Activated CD8-positive, alpha-beta T cell treated with anti-CD3 and anti-CD28 coated beads for 36 hours (primary cell): Measurements from ENCODE around the gene PSMG3. TPM values are rescaled to one million over a fixed set of nuclear protein-coding genes. Genes with fewer than 3 reads are reported as not detected.
"Not testable (repeated sequence)": the region's sequence is repeated elsewhere in the genome, so short reads cannot be mapped to it uniquely, and the experiment has no call there.

Source experiments
- ATAC-seq: fragments of 200-7000 bp; cut with Tn5 transposase; one replicate; pipeline ENCODE4 v1.10.0; 2021; ENCODE audit warnings: mild to moderate bottlenecking, moderate library complexity
- CTCF ChIA-PET: fragments of 350-600 bp; sonication (Branson Sonifier 250); formaldehyde crosslinking; loops from one replicate; lab custom pipeline; 2021; ENCODE audit warnings: antibody characterized with exemption; lab: Charles Lee
- POLR2A ChIA-PET: fragments of 350-600 bp; sonication (Branson Sonifier 250); formaldehyde crosslinking; loops from one replicate; lab custom pipeline; 2021; ENCODE audit warnings: antibody characterized with exemption; lab: Charles Lee
- DNase-seq: peaks from one replicate; pipeline ENCODE4 v3.0.0-alpha.2; 2020
- H3K27ac Mint-ChIP-seq: one replicate; pipeline ENCODE4 v1.8.0; 2021; ENCODE audit warnings: mild to moderate bottlenecking, mixed read lengths
- H3K27me3 Mint-ChIP-seq: one replicate; pipeline ENCODE4 v1.8.0; 2021; ENCODE audit warnings: mixed read lengths
- H3K36me3 Mint-ChIP-seq: one replicate; pipeline ENCODE4 v1.8.0; 2021; ENCODE audit warnings: low read depth, mixed read lengths
- H3K4me1 Mint-ChIP-seq: one replicate; pipeline ENCODE4 v1.8.0; 2021; ENCODE audit warnings: low read depth, mixed read lengths
- H3K4me3 Mint-ChIP-seq: one replicate; pipeline ENCODE4 v1.8.0; 2021; ENCODE audit warnings: mild to moderate bottlenecking, moderate library complexity, mixed read lengths
- H3K9me3 Mint-ChIP-seq: one replicate; pipeline ENCODE4 v1.8.0; 2021; ENCODE audit warnings: mixed read lengths
- CTCF ChIP-seq: fragments of 200-600 bp; IDR thresholded peaks from one replicate; pipeline ENCODE4 v1.8.0; 2022; ENCODE audit warnings: antibody characterized with exemption, mild to moderate bottlenecking
- intact Hi-C: fragments of 100-400 bp; cut with micrococcal nuclease; formaldehyde crosslinking; loops from one replicate; pipeline ENCODE4 v1.10.0; 2022
- total RNA-seq, 2 experiments: library from RNA; stranded (reverse); gene quantifications; one replicate each; pipeline ENCODE4 v1.2.3, GENCODE V29; 2021

Gene PSMG3
- total RNA-seq, 2 experiments from 2014 or later: 38.9 to 41.5 TPM

DNA sequence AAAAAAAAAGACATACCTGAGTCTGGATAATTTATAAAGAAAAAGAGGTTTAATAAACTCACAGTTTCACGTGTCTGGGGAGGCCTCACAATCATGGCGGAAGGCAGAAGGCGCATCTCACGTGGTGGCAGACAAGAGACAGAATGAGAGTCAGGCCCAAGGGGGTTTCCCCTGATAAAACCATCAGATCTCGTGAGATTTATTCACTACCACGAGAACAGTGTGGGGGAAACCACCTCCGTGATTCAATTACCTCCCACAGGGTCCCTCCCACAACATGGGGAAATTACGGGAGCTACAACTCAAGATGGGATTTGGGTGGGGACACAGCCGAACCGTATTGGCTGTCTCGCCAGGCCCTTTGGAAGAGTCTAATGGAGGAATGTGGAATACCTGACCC is 48.4 kb downstream of the PSMG3 start:
- peaks cover 5% of the 10 kb centered on the region for H3K4me1 Mint-ChIP-seq
- CTCF ChIA-PET: no interaction called here
- no peak overlapping the region for H3K27ac Mint-ChIP-seq
- ATAC-seq (peak; percentile 56), DNase-seq (peak; percentile 47)
- POLR2A ChIA-PET: no interaction called here
- no peaks in the 10 kb centered on the region for H3K27me3 Mint-ChIP-seq
- intact Hi-C loops: no loop called here
- no peak overlapping the region for H3K4me3 Mint-ChIP-seq
- no peaks in the 10 kb centered on the region for H3K36me3 Mint-ChIP-seq
- TF ChIP-seq CTCF: no peak
- H3K9me3 Mint-ChIP-seq: peaks cover 4% of the 10 kb centered on the region

DNA sequence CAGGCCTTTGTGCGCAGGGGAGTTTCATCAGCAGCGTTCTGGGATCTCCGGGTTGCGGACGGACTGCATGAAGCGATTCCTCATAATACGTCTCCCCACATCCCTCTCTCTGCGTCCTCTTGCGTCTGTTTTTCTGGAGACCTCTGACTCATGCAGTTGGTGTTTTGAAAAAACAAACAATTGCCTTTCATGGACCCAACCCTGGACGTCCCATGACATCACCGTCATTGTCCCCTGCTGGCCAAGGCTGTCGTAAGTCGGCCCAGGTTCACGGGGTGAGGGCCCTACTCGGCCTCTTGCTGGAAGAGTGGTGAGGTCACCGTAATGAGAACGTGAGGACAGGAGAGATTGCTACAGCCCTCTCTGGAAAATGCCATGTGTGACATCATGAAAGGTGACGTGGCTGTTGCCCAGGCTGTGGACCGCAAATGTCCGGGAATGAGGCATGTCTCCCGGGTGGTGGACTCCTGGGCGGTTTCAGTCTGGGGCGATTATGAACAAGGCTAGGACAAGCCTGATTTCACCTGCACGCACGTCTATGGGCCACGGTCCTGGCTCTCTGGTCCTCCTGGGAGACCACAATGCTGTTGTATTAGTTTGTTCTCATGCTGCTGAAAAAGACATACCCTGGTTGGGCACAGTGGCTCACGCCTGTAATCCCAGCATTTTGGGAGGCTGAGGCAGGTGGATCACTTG is 49.1 kb downstream of the PSMG3 start:
- TF ChIP-seq CTCF: no peak
- no peak overlapping the region for H3K27ac Mint-ChIP-seq
- CTCF ChIA-PET: no interaction called here
- DNase-seq: no peak
- peaks cover 4% of the 10 kb centered on the region for H3K9me3 Mint-ChIP-seq
- intact Hi-C loops: no loop called here
- ATAC-seq: no peak
- H3K36me3 Mint-ChIP-seq: no peaks in the 10 kb centered on the region
- H3K27me3 Mint-ChIP-seq: no peaks in the 10 kb centered on the region
- POLR2A ChIA-PET: no interaction called here
- H3K4me3 Mint-ChIP-seq: no peak overlapping the region
- H3K4me1 Mint-ChIP-seq: peaks cover 5% of the 10 kb centered on the region

DNA sequence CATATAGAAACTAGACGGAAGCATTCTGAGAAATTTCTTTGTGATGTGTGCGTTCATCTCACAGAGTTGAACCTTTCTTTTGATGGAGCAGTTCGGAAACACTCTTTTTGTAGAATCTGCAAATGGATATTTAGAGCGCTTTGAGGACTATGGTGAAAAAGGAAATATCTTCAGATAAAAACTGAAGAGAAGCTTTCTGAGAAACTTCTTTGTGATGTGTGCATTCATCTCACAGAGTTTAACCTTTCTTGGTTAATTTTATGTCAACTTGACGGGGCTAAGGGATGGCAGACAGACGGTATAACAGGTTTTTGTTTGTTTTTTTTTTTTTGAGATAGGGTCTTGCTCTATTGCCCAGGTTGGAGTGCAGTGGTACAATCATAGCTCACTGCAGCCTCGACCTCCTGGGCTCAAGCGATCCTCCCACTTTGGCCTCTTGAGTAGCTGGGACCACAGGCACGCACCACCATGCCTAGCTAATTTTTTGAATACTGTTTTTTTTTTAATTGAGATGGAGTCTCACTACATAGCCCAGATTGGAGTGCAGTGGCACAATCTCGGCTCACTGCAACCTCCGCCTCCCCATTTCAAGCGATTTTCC is 50.4 kb downstream of the PSMG3 start:
- CTCF ChIA-PET: interaction anchor here (0.7 to 1.1 kb wide), 2 partner anchors 13 to 60 kb away, joined by 3 read pairs; no protein-coding TSS in a partner anchor
- H3K27me3 Mint-ChIP-seq, H3K4me1 Mint-ChIP-seq, intact Hi-C loops, DNase-seq, H3K9me3 Mint-ChIP-seq, ATAC-seq, H3K4me3 Mint-ChIP-seq, H3K27ac Mint-ChIP-seq, POLR2A ChIA-PET, H3K36me3 Mint-ChIP-seq: not testable (repeated sequence)

Other genes starting within 250 kb of the PSMG3 start
- 1 to 10 TPM; 3.0 to 4.2 TPM for gene MICALL2, start 110.6 kb downstream of the PSMG3 start, total RNA-seq
- 100 to 1,000 TPM; 100 to 103 TPM for gene INTS1, start 65.6 kb downstream of the PSMG3 start, total RNA-seq
- 10 to 100 TPM; 34.3 to 42.9 TPM for gene MAFK, start 39.3 kb downstream of the PSMG3 start, total RNA-seq
- gene TMEM184A, start 13.8 kb downstream of the PSMG3 start, total RNA-seq: not detected
- under 1 TPM; 0.20 to 0.36 TPM for gene ELFN1, start 100.2 kb upstream of the PSMG3 start, total RNA-seq